Measurements from ENCODE around the gene DMAC2. TPM values are rescaled to one million over a fixed set of nuclear protein-coding genes. Genes with fewer than 3 reads are reported as not detected.

Gene DMAC2
- total and polyA plus RNA-seq, 2 experiments from 2014 or later = 77.2 to 86.5 TPM

DNA sequence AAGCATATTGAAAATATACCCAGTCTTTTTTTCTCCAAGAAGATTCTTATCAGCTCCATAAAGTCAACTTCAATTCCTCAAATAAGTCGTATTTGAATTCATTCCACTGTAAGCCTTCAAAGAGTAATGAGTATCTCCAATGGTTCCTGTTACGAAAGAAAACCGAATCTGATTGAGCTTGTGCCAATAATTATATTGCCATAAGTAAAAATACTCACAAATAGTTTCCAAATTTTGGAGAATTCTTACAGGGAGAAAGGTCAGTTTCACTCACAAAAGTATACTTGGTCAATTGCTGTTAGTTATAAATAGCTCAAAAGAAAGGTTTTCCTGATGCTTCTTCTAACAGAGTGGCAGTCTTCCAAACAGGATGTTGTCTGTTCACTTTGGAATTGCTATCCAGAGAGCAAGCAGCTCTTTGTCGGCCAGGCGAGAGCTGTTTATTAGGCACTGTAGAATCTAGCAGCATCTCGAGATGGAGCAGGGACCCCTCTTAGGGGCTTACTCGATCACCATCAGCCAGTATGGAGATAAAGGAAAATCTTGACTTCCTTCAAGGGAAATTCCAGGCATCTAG lies 16.7 kb upstream of the DMAC2 start:
- no peaks in the 10 kb centered on the region for H4K20me1 ChIP-seq (replicated peaks; ENCODE audit: insufficient read depth)
- H3K4me2 ChIP-seq = no peak overlapping the region
- no peaks in the 10 kb centered on the region for H3K36me3 ChIP-seq (ENCODE audit: insufficient read depth)
- no peak overlapping the region for H3K27ac ChIP-seq (ENCODE audit: low read depth)
- peaks cover 4% of the 10 kb centered on the region for H3K27me3 Mint-ChIP-seq (ENCODE audit: insufficient read depth, low read depth, poor library complexity)
- H3K4me1 ChIP-seq (ENCODE audit: insufficient read depth) = no peaks in the 10 kb centered on the region
- no peak for ATAC-seq
- no peaks in the 10 kb centered on the region for H3K9me2 ChIP-seq (ENCODE audit: insufficient read depth)
- H3K4me3 Mint-ChIP-seq = no peak overlapping the region
- no peaks in the 10 kb centered on the region for H3K9me3 Mint-ChIP-seq
- no peaks in the 10 kb centered on the region for H3K79me2 ChIP-seq (replicated peaks; ENCODE audit: insufficient read depth)
- DNase-seq (ENCODE audit: low spot score) = no peak
- no peaks in the 10 kb centered on the region for H3K36me3 Mint-ChIP-seq (ENCODE audit: low read depth)
- no peaks in the 10 kb centered on the region for H3F3A ChIP-seq (replicated peaks; ENCODE audit: low read depth)
- no peak overlapping the region for H3K4me3 ChIP-seq
- H3K27ac Mint-ChIP-seq = no peak overlapping the region
- no peaks in the 10 kb centered on the region for H3K27me3 ChIP-seq (ENCODE audit: insufficient read depth)
- no peak overlapping the region for H2AFZ ChIP-seq
- TF ChIP-seq ZNF114 (CRISPR knock-in tag; IDR thresholded peaks at IDR 0.05) (no peak), EZH2 (IDR thresholded peaks at IDR 0.05; ENCODE audit: low read depth, unreplicated experiment) (no peak), POLR2AphosphoS5 (IDR thresholded peaks at IDR 0.05; ENCODE audit: low read depth) (no peak)
- no peaks in the 10 kb centered on the region for H3K4me1 Mint-ChIP-seq

DNA sequence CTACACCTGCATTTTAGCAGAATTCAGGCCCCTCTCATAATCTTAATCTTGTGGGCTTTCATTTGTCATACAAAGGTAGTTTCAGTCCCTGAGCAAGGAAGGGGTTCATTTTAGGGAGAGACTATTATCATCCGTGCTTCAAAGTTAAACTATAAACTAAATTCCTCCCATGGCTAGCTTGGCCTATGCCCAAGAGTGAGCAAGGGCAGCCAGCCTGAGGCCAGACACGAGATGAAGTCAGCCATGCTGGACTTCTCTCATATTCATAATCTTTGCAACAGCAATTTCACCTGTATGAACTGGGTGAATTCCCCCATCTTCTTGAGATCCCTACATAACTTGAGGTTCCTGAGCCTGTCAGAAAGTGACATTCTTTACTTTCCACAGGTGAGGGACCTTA lies 16.2 kb upstream of the DMAC2 start:
- Mint-ChIP-seq H3K27ac (no peak overlapping the region), H3K9me3 (no peaks in the 10 kb centered on the region), H3K4me1 (no peaks in the 10 kb centered on the region), H3K27me3 (ENCODE audit: insufficient read depth, low read depth, poor library complexity) (peaks cover 4% of the 10 kb centered on the region), H3K4me3 (no peak overlapping the region), H3K36me3 (ENCODE audit: low read depth) (no peaks in the 10 kb centered on the region)
- Histone ChIP-seq H3K4me3 (no peak overlapping the region), H3K4me2 (no peak overlapping the region), H2AFZ (no peak overlapping the region), H4K20me1 (replicated peaks; ENCODE audit: insufficient read depth) (no peaks in the 10 kb centered on the region), H3K79me2 (replicated peaks; ENCODE audit: insufficient read depth) (no peaks in the 10 kb centered on the region), H3K9me2 (ENCODE audit: insufficient read depth) (no peaks in the 10 kb centered on the region), H3K27me3 (ENCODE audit: insufficient read depth) (no peaks in the 10 kb centered on the region), H3F3A (replicated peaks; ENCODE audit: low read depth) (no peaks in the 10 kb centered on the region), H3K4me1 (ENCODE audit: insufficient read depth) (no peaks in the 10 kb centered on the region), H3K36me3 (ENCODE audit: insufficient read depth) (no peaks in the 10 kb centered on the region), H3K27ac (ENCODE audit: low read depth) (no peak overlapping the region)
- DNase-seq (ENCODE audit: low spot score) (no peak), ATAC-seq (no peak)
- TF ChIP-seq NANOG (IDR thresholded peaks at IDR 0.05; ENCODE audit: borderline replicate concordance) (no peak), POLR2AphosphoS5 (IDR thresholded peaks at IDR 0.05; ENCODE audit: low read depth) (no peak), STAT1 (IDR thresholded peaks at IDR 0.05; ENCODE audit: unreplicated experiment) (no peak), ZNF114 (CRISPR knock-in tag; IDR thresholded peaks at IDR 0.05) (no peak), EZH2phosphoT487 (IDR thresholded peaks at IDR 0.05; ENCODE audit: unreplicated experiment) (no peak), JUNB (IDR thresholded peaks at IDR 0.05; ENCODE audit: unreplicated experiment) (no peak)
- TF ChIP-seq, protein P1, sequence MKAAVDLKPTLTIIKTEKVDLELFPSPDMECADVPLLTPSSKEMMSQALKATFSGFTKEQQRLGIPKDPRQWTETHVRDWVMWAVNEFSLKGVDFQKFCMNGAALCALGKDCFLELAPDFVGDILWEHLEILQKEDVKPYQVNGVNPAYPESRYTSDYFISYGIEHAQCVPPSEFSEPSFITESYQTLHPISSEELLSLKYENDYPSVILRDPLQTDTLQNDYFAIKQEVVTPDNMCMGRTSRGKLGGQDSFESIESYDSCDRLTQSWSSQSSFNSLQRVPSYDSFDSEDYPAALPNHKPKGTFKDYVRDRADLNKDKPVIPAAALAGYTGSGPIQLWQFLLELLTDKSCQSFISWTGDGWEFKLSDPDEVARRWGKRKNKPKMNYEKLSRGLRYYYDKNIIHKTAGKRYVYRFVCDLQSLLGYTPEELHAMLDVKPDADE (IDR thresholded peaks at IDR 0.05) = no peak
- TF ChIP-seq, protein P2, sequence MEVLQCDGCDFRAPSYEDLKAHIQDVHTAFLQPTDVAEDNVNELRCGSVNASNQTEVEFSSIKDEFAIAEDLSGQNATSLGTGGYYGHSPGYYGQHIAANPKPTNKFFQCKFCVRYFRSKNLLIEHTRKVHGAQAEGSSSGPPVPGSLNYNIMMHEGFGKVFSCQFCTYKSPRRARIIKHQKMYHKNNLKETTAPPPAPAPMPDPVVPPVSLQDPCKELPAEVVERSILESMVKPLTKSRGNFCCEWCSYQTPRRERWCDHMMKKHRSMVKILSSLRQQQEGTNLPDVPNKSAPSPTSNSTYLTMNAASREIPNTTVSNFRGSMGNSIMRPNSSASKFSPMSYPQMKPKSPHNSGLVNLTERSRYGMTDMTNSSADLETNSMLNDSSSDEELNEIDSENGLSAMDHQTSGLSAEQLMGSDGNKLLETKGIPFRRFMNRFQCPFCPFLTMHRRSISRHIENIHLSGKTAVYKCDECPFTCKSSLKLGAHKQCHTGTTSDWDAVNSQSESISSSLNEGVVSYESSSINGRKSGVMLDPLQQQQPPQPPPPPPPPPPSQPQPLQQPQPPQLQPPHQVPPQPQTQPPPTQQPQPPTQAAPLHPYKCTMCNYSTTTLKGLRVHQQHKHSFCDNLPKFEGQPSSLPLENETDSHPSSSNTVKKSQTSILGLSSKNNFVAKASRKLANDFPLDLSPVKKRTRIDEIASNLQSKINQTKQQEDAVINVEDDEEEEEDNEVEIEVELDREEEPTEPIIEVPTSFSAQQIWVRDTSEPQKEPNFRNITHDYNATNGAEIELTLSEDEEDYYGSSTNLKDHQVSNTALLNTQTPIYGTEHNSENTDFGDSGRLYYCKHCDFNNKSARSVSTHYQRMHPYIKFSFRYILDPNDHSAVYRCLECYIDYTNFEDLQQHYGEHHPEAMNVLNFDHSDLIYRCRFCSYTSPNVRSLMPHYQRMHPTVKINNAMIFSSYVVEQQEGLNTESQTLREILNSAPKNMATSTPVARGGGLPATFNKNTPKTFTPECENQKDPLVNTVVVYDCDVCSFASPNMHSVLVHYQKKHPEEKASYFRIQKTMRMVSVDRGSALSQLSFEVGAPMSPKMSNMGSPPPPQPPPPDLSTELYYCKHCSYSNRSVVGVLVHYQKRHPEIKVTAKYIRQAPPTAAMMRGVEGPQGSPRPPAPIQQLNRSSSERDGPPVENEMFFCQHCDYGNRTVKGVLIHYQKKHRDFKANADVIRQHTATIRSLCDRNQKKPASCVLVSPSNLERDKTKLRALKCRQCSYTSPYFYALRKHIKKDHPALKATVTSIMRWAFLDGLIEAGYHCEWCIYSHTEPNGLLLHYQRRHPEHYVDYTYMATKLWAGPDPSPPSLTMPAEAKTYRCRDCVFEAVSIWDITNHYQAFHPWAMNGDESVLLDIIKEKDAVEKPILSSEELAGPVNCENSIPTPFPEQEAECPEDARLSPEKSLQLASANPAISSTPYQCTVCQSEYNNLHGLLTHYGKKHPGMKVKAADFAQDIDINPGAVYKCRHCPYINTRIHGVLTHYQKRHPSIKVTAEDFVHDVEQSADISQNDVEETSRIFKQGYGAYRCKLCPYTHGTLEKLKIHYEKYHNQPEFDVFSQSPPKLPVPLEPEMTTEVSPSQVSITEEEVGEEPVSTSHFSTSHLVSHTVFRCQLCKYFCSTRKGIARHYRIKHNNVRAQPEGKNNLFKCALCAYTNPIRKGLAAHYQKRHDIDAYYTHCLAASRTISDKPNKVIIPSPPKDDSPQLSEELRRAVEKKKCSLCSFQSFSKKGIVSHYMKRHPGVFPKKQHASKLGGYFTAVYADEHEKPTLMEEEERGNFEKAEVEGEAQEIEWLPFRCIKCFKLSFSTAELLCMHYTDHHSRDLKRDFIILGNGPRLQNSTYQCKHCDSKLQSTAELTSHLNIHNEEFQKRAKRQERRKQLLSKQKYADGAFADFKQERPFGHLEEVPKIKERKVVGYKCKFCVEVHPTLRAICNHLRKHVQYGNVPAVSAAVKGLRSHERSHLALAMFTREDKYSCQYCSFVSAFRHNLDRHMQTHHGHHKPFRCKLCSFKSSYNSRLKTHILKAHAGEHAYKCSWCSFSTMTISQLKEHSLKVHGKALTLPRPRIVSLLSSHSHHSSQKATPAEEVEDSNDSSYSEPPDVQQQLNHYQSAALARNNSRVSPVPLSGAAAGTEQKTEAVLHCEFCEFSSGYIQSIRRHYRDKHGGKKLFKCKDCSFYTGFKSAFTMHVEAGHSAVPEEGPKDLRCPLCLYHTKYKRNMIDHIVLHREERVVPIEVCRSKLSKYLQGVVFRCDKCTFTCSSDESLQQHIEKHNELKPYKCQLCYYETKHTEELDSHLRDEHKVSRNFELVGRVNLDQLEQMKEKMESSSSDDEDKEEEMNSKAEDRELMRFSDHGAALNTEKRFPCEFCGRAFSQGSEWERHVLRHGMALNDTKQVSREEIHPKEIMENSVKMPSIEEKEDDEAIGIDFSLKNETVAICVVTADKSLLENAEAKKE (CRISPR knock-in tag; IDR thresholded peaks at IDR 0.05) = no peak
- TF ChIP-seq, protein P3, sequence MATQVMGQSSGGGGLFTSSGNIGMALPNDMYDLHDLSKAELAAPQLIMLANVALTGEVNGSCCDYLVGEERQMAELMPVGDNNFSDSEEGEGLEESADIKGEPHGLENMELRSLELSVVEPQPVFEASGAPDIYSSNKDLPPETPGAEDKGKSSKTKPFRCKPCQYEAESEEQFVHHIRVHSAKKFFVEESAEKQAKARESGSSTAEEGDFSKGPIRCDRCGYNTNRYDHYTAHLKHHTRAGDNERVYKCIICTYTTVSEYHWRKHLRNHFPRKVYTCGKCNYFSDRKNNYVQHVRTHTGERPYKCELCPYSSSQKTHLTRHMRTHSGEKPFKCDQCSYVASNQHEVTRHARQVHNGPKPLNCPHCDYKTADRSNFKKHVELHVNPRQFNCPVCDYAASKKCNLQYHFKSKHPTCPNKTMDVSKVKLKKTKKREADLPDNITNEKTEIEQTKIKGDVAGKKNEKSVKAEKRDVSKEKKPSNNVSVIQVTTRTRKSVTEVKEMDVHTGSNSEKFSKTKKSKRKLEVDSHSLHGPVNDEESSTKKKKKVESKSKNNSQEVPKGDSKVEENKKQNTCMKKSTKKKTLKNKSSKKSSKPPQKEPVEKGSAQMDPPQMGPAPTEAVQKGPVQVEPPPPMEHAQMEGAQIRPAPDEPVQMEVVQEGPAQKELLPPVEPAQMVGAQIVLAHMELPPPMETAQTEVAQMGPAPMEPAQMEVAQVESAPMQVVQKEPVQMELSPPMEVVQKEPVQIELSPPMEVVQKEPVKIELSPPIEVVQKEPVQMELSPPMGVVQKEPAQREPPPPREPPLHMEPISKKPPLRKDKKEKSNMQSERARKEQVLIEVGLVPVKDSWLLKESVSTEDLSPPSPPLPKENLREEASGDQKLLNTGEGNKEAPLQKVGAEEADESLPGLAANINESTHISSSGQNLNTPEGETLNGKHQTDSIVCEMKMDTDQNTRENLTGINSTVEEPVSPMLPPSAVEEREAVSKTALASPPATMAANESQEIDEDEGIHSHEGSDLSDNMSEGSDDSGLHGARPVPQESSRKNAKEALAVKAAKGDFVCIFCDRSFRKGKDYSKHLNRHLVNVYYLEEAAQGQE (IDR thresholded peaks at IDR 0.05; ENCODE audit: unreplicated experiment) = no peak
